HEK293 (cell line): Measurements from ENCODE around the gene TMEM126B.

Source experiments
- GLIS1 ChIP-seq: fragments of 450-650 bp; formaldehyde crosslinking; IDR thresholded peaks from 2 replicates; pipeline ENCODE4 v1.5.1; 2016; ENCODE audit warnings: missing biosample characterization, missing genetic modification characterization
- HOXA7 ChIP-seq: sonication (generic); formaldehyde crosslinking; IDR thresholded peaks from 2 replicates; pipeline ENCODE4 v1.8.1; 2022; ENCODE audit warnings: missing genetic modification reagents, borderline replicate concordance
- SALL2 ChIP-seq: fragments of 450-650 bp; formaldehyde crosslinking; IDR thresholded peaks from 2 replicates; pipeline ENCODE4 v1.5.0; 2017; ENCODE audit warnings: missing biosample characterization, mild to moderate bottlenecking, missing genetic modification characterization, borderline replicate concordance
- ZBTB17 ChIP-seq: fragments of 450-650 bp; formaldehyde crosslinking; IDR thresholded peaks from 2 replicates; pipeline ENCODE4 v1.5.1; 2016; ENCODE audit warnings: missing biosample characterization, missing genetic modification characterization
- ZBTB48 ChIP-seq: fragments of 450-650 bp; formaldehyde crosslinking; IDR thresholded peaks from 2 replicates; pipeline ENCODE4 v1.5.1; 2016; ENCODE audit warnings: missing biosample characterization, missing genetic modification characterization
- ZFP3 ChIP-seq: fragments of 450-650 bp; formaldehyde crosslinking; IDR thresholded peaks from 2 replicates; pipeline ENCODE4 v1.5.1; 2016; ENCODE audit warnings: low read depth, missing biosample characterization, missing genetic modification characterization
- ZIC2 ChIP-seq: fragments of 450-650 bp; formaldehyde crosslinking; IDR thresholded peaks from 2 replicates; pipeline ENCODE4 v1.5.1; 2016; ENCODE audit warnings: missing biosample characterization, missing genetic modification characterization
- ZNF132 ChIP-seq: fragments of 450-650 bp; formaldehyde crosslinking; IDR thresholded peaks from 2 replicates; pipeline ENCODE4 v1.5.1; 2017; ENCODE audit warnings: missing biosample characterization, missing genetic modification characterization, borderline replicate concordance
- ZNF133 ChIP-seq: fragments of 450-650 bp; formaldehyde crosslinking; IDR thresholded peaks from 2 replicates; pipeline ENCODE4 v1.5.1; 2016; ENCODE audit warnings: missing biosample characterization, missing genetic modification characterization
- ZNF175 ChIP-seq: fragments of 450-650 bp; formaldehyde crosslinking; IDR thresholded peaks from 2 replicates; pipeline ENCODE4 v1.5.1; 2016; ENCODE audit warnings: missing biosample characterization, missing genetic modification characterization
- ZNF202 ChIP-seq: fragments of 450-650 bp; formaldehyde crosslinking; IDR thresholded peaks from 2 replicates; pipeline ENCODE4 v1.5.1; 2016; ENCODE audit warnings: missing biosample characterization, missing genetic modification characterization, borderline replicate concordance
- ZNF221 ChIP-seq: fragments of 450-650 bp; formaldehyde crosslinking; IDR thresholded peaks from 2 replicates; pipeline ENCODE4 v1.5.1; 2017; ENCODE audit warnings: missing biosample characterization, missing genetic modification characterization, borderline replicate concordance
- ZNF223 ChIP-seq: fragments of 450-650 bp; formaldehyde crosslinking; IDR thresholded peaks from 2 replicates; pipeline ENCODE4 v1.5.1; 2016; ENCODE audit warnings: missing biosample characterization, missing genetic modification characterization
- ZNF24 ChIP-seq: fragments of 450-650 bp; formaldehyde crosslinking; IDR thresholded peaks from 2 replicates; pipeline ENCODE4 v1.5.1; 2016; ENCODE audit warnings: missing biosample characterization, missing genetic modification characterization
- ZNF274 ChIP-seq, 2 experiments: fragments of 200-500 bp in 1 of 2; fragments of 450-650 bp in 1 of 2; sonication (Bioruptor generic) in 1 of 2; formaldehyde crosslinking in 1 of 2; IDR thresholded peaks; 2 replicates each; pipeline versions ENCODE4 v1.5.1 to v1.6.1; 2014 to 2016; ENCODE audit warnings: borderline replicate concordance in 1 of 2, inconsistent platforms in 1 of 2, low read length in 1 of 2, missing biosample characterization in 1 of 2, missing genetic modification characterization in 1 of 2
- ZNF354C ChIP-seq: fragments of 450-650 bp; formaldehyde crosslinking; IDR thresholded peaks from 2 replicates; pipeline ENCODE4 v1.5.1; 2016; ENCODE audit warnings: missing biosample characterization, missing genetic modification characterization, low read depth, borderline replicate concordance
- ZNF529 ChIP-seq: fragments of 450-650 bp; formaldehyde crosslinking; IDR thresholded peaks from 2 replicates; pipeline ENCODE4 v1.5.1; 2017; ENCODE audit warnings: missing genetic modification characterization, missing biosample characterization; ENCODE audit not compliant: insufficient replicate concordance
- ZNF600 ChIP-seq: fragments of 450-650 bp; formaldehyde crosslinking; IDR thresholded peaks from 2 replicates; pipeline ENCODE4 v1.5.1; 2016; ENCODE audit warnings: missing biosample characterization, missing genetic modification characterization
- ZNF654 ChIP-seq: fragments of 450-650 bp; formaldehyde crosslinking; IDR thresholded peaks from 2 replicates; pipeline ENCODE4 v1.5.1; 2016; ENCODE audit warnings: low read depth, missing biosample characterization, missing genetic modification characterization
- ZNF76 ChIP-seq: fragments of 450-650 bp; formaldehyde crosslinking; IDR thresholded peaks from 2 replicates; pipeline ENCODE4; 2016; ENCODE audit warnings: low read depth, missing biosample characterization, missing genetic modification characterization, borderline replicate concordance
- ZNF777 ChIP-seq: fragments of 450-650 bp; formaldehyde crosslinking; IDR thresholded peaks from 2 replicates; pipeline ENCODE4 v1.5.1; 2017; ENCODE audit warnings: missing biosample characterization, missing genetic modification characterization, borderline replicate concordance
- ZNF830 ChIP-seq: fragments of 450-650 bp; IDR thresholded peaks from 2 replicates; pipeline ENCODE4 v1.5.0; 2018; ENCODE audit warnings: missing biosample characterization, missing genetic modification characterization, low read depth, mild to moderate bottlenecking, moderate library complexity
- TF ChIP-seq, protein P1 (sequence below): fragments of 450-650 bp; formaldehyde crosslinking; optimal IDR thresholded peaks from 2 replicates; pipeline ENCODE3; 2016; ENCODE audit warnings: missing biosample characterization, mild to moderate bottlenecking, missing genetic modification characterization
- TF ChIP-seq, protein P2 (sequence below): fragments of 450-650 bp; formaldehyde crosslinking; IDR thresholded peaks from 2 replicates; pipeline ENCODE4 v1.5.1; 2016; ENCODE audit warnings: missing biosample characterization, missing genetic modification characterization
- TF ChIP-seq, protein P3 (sequence below): fragments of 450-650 bp; formaldehyde crosslinking; IDR thresholded peaks from 2 replicates; pipeline ENCODE4 v1.5.1; 2016; ENCODE audit warnings: missing biosample characterization, missing genetic modification characterization
- TF ChIP-seq, protein P4 (sequence below): fragments of 450-650 bp; formaldehyde crosslinking; IDR thresholded peaks from 2 replicates; pipeline ENCODE4 v1.5.1; 2016; ENCODE audit warnings: missing biosample characterization, missing genetic modification characterization
- TF ChIP-seq, protein P5 (sequence below): fragments of 450-650 bp; formaldehyde crosslinking; IDR thresholded peaks from 2 replicates; pipeline ENCODE4 v1.5.1; 2016; ENCODE audit warnings: missing biosample characterization, missing genetic modification characterization

Gene TMEM126B

DNA sequence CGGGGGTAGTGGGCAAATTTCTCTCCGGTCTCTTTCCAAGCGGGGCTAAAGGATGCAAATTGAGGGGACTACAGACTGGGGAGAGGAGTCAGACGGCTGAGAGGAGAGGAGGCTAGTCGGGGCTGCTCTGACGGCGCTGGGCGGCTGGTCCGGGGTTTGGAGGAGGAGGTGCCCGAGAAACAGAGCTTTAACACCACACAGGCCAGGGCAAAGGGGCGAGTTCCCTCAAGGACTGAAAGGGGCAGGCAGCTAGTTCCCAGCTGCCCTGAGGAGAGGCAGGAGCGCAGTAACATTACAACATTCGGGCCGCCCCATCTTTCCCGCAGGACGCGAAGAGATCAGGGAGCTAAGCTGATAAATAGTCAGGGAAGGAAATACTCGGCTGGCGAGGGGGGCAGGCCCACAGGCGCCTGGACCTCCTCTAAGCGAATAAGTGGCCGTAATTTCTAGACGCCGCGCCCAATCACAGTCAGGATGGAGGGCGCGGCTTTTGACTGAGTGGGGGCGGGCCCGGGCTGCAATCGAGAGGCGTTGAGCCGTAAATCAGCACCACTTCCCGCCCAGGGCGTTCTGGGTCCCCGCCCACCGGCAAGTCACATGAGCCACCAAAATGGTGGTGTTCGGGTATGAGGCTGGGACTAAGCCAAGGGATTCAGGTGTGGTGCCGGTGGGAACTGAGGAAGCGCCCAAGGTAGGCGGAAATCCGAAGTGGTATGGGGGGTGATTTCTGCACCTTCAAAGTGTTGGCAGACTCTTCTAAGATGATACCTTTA is at the start of gene TMEM126B (continued):
- TF ChIP-seq, protein P1, sequence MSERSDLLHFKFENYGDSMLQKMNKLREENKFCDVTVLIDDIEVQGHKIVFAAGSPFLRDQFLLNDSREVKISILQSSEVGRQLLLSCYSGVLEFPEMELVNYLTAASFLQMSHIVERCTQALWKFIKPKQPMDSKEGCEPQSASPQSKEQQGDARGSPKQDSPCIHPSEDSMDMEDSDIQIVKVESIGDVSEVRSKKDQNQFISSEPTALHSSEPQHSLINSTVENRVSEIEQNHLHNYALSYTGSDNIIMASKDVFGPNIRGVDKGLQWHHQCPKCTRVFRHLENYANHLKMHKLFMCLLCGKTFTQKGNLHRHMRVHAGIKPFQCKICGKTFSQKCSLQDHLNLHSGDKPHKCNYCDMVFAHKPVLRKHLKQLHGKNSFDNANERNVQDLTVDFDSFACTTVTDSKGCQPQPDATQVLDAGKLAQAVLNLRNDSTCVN (tag by site-specific recombination), result peak; percentile 20
- TF ChIP-seq ZNF223 (peak; percentile 59; the same call in 1 of the 2 replicates), ZBTB17 (tag by site-specific recombination) (no peak), ZNF600 (tag by site-specific recombination) (peak; percentile 38; the same call in 1 of the 2 replicates), ZBTB48 (0 out of 2 replicates have a peak, but pooled peaks have one; percentile 16), HOXA7 (CRISPR knock-in tag) (no peak), ZNF202 (no peak), ZNF529 (tag by site-specific recombination) (no peak), ZNF354C (no peak), SALL2 (no peak), ZNF76 (tag by site-specific recombination) (peak; percentile 91), ZNF24 (no peak; the same call in 1 of the 2 replicates), ZNF830 (tag by site-specific recombination) (no peak), ZNF132 (no peak), ZNF175 (no peak), ZNF133 (no peak), GLIS1 (tag by site-specific recombination) (peak; percentile 31; the same call in 1 of the 2 replicates), ZIC2 (tag by site-specific recombination) (no peak), ZNF654 (tag by site-specific recombination) (no peak), ZFP3 (tag by site-specific recombination) (no peak), ZNF777 (tag by site-specific recombination) (0 out of 2 replicates have a peak, but pooled peaks have one; percentile 21), ZNF221 (tag by site-specific recombination) (no peak), ZNF274 (IDR thresholded peaks at IDR 0.05; ENCODE audit: low read length) (no peak), ZNF274 (tag by site-specific recombination; IDR thresholded peaks at IDR 0.05; ENCODE audit: borderline replicate concordance) (no peak)
- TF ChIP-seq, protein P2, sequence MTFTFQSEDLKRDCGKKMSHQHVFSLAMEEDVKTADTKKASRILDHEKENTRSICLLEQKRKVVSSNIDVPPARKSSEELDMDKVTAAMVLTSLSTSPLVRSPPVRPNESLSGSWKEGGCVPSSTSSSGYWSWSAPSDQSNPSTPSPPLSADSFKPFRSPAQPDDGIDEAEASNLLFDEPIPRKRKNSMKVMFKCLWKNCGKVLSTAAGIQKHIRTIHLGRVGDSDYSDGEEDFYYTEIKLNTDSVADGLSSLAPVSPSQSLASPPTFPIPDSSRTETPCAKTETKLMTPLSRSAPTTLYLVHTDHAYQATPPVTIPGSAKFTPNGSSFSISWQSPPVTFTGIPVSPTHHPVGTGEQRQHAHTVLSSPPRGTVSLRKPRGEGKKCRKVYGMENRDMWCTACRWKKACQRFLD (tag by site-specific recombination), result no peak
- TF ChIP-seq, protein P3, sequence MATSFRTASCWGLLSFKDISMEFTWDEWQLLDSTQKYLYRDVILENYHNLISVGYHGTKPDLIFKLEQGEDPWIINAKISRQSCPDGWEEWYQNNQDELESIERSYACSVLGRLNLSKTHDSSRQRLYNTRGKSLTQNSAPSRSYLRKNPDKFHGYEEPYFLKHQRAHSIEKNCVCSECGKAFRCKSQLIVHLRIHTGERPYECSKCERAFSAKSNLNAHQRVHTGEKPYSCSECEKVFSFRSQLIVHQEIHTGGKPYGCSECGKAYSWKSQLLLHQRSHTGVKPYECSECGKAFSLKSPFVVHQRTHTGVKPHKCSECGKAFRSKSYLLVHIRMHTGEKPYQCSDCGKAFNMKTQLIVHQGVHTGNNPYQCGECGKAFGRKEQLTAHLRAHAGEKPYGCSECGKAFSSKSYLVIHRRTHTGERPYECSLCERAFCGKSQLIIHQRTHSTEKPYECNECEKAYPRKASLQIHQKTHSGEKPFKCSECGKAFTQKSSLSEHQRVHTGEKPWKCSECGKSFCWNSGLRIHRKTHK, result no peak
- TF ChIP-seq, protein P4, sequence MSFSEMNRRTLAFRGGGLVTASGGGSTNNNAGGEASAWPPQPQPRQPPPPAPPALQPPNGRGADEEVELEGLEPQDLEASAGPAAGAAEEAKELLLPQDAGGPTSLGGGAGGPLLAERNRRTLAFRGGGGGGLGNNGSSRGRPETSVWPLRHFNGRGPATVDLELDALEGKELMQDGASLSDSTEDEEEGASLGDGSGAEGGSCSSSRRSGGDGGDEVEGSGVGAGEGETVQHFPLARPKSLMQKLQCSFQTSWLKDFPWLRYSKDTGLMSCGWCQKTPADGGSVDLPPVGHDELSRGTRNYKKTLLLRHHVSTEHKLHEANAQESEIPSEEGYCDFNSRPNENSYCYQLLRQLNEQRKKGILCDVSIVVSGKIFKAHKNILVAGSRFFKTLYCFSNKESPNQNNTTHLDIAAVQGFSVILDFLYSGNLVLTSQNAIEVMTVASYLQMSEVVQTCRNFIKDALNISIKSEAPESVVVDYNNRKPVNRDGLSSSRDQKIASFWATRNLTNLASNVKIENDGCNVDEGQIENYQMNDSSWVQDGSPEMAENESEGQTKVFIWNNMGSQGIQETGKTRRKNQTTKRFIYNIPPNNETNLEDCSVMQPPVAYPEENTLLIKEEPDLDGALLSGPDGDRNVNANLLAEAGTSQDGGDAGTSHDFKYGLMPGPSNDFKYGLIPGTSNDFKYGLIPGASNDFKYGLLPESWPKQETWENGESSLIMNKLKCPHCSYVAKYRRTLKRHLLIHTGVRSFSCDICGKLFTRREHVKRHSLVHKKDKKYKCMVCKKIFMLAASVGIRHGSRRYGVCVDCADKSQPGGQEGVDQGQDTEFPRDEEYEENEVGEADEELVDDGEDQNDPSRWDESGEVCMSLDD (tag by site-specific recombination), result 0 out of 2 replicates have a peak, but pooled peaks have one; percentile 49
- TF ChIP-seq, protein P5, sequence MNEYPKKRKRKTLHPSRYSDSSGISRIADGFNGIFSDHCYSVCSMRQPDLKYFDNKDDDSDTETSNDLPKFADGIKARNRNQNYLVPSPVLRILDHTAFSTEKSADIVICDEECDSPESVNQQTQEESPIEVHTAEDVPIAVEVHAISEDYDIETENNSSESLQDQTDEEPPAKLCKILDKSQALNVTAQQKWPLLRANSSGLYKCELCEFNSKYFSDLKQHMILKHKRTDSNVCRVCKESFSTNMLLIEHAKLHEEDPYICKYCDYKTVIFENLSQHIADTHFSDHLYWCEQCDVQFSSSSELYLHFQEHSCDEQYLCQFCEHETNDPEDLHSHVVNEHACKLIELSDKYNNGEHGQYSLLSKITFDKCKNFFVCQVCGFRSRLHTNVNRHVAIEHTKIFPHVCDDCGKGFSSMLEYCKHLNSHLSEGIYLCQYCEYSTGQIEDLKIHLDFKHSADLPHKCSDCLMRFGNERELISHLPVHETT, result no peak
